Measurements from ENCODE around the gene MFN2.

GRCh38 chr1:12046749-12047119, 66.5 kb downstream of the MFN2 start:
- TF ChIP-seq CTCF (IDR thresholded peaks at IDR 0.05; ENCODE audit: low read length): no peak
- no peak for TF ChIP-seq EZH2 (IDR thresholded peaks at IDR 0.05; ENCODE audit: borderline replicate concordance, low read length)

Data from OCI-LY1 (cell line).